OCI-LY7 (cell line): ENCODE measurements around the gene INTS2.

Source experiments
- EZH2phosphoT487 ChIP-seq: fragments of 200-600 bp; sonication (generic); IDR thresholded peaks from 2 replicates; pipeline ENCODE4 v1.6.1; 2018; ENCODE audit warnings: low read depth, borderline replicate concordance, mild to moderate bottlenecking, mixed run types, antibody characterized with exemption, low read length, moderate library complexity, mixed read lengths
- TF ChIP-seq, protein P1 (sequence below): fragments of 200-600 bp; sonication (generic); conservative IDR thresholded peaks from 2 replicates; pipeline ENCODE4 v1.5.1; 2014; ENCODE audit warnings: mild to moderate bottlenecking, antibody characterized with exemption, low read length, moderate library complexity, mixed read lengths

DNA sequence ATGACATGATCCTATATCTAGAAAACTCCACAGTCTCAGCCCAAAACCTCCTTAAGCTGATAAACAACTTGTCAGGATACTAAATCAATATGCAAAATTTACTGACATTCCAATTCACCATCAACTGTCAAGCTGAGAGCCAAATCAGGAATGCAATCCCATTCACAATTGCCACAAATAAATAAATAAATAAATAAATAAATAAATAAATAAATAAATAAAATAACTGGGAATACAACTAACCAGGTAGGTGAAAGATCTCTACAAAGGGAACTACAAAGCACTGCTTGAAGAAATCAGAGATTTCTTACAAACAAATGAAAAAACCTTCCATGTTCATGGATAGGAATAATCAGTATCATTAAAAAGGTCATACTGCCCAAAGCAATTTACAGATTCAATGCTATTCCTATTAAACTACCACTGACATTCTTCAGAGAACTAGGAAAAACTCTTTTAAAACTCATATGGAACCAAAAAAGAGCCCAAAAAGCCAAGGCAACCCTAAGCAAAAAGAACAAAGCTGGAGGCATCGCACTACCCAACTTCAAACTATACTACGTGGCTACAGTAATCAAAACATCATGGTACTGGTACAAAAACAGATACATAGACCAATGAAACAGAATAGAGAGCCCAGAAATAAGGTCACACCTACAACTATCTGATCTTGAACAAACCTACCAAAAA, 102.2 kb downstream of the INTS2 start:
- TF ChIP-seq, protein P1, sequence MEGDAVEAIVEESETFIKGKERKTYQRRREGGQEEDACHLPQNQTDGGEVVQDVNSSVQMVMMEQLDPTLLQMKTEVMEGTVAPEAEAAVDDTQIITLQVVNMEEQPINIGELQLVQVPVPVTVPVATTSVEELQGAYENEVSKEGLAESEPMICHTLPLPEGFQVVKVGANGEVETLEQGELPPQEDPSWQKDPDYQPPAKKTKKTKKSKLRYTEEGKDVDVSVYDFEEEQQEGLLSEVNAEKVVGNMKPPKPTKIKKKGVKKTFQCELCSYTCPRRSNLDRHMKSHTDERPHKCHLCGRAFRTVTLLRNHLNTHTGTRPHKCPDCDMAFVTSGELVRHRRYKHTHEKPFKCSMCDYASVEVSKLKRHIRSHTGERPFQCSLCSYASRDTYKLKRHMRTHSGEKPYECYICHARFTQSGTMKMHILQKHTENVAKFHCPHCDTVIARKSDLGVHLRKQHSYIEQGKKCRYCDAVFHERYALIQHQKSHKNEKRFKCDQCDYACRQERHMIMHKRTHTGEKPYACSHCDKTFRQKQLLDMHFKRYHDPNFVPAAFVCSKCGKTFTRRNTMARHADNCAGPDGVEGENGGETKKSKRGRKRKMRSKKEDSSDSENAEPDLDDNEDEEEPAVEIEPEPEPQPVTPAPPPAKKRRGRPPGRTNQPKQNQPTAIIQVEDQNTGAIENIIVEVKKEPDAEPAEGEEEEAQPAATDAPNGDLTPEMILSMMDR, result no peak
- no peak for TF ChIP-seq EZH2phosphoT487
